HG03460 (cell line): ENCODE data around the gene TTC28.
"Not testable (repeated sequence)": the region's sequence is repeated elsewhere in the genome, so short reads cannot be mapped to it uniquely, and the experiment has no call there.

Experiments used
- ATAC-seq: cut with Tn5 transposase; IDR thresholded peaks from one replicate; pipeline ENCODE4 v1.9.1; 2021; ENCODE audit not compliant: unreplicated experiment

Gene TTC28

GRCh38 chr22:28491289-28491688 lies 188.4 kb downstream of the TTC28 start:
- ATAC-seq: not testable (repeated sequence)

- ATAC-seq: no peak
These were observed 190.8 kb downstream of the TTC28 start for GRCh38 chr22:28488825-28489224.

DNA sequence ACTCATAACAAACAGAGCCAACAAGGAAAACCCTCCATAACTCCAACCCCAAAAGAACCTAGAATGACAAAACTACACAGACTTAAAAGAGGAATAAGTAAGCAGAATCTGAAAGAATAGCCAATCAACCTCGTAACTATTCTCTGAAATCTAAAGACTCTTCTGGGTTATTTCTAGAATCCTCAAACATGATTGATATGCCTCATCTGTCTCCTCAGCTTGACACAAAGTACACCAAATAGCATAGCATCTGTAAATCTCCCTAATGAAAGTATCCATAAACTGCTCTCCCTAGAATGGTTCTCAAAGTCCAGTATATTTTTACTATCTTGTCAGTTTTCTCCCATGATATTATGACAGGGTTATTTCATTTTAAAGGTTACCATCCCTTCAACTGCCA lies 195.0 kb downstream of the TTC28 start:
- no peak for ATAC-seq

- no peak for ATAC-seq
These were observed 197.9 kb downstream of the TTC28 start for GRCh38 chr22:28481725-28482124.

- no peak for ATAC-seq
These were observed 199.5 kb downstream of the TTC28 start for GRCh38 chr22:28480000-28480715.

DNA sequence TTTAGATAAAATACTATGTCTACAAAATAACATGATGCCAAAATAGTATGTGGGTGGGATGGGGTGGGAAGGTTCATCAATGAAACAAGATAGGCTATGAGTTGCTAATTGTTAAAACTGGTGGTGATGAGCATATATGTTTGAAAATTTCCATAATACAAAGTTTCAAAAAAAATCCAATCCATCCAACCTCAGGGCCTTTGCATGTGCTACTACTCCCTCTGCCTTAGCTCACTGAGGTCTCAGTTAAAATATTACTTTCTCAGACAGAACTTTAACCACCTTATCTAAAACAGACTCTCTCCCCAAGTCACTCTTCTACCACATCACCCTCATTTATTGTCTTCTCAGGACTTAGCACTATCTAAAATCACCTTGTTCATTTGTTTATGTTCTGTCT lies 201.1 kb downstream of the TTC28 start:
- ATAC-seq: no peak

- ATAC-seq: no peak
These were observed 202.1 kb downstream of the TTC28 start for GRCh38 chr22:28477556-28477955.

GRCh38 chr22:28474330-28474729 lies 205.3 kb downstream of the TTC28 start:
- ATAC-seq: no peak

DNA sequence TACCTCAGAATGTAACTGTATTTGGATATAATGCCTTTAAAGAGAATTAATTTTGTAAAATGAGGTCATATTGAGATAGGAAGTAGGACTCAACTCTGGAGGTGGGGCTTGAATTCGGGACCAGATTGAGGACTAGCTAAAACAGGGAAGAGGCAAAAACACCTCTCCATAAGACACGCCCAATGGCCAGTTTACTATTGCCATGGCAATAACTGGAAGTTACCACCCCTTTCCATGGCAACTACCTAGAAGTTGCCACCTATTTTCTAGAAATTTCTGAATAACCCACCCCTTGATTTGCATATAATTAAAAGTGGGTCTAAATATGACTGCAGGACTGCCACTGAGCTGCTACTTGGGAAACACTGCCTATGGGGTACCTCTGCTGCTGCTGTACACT lies 206.4 kb downstream of the TTC28 start:
- no peak for ATAC-seq

DNA sequence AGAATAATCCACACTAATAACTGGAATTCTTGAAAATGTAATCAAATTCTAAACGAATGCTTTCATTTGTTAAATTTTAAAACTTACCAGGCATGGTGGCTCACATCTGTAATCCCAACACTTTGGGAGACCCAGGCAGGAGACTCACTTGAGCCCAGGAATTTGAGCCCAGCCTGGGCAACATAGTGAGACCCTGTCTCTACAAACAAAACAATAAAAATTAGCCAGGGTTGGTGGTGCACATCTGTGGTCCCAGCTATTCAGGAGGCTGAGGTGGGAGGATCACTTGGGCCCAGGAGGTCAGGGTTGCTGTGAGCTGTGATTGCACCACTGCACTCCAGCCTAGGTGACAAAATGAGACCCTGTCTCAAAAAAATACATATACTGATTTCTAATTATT lies 212.6 kb downstream of the TTC28 start:
- ATAC-seq: not testable (repeated sequence)

GRCh38 chr22:28466399-28466798 lies 213.2 kb downstream of the TTC28 start:
- no peak for ATAC-seq

DNA sequence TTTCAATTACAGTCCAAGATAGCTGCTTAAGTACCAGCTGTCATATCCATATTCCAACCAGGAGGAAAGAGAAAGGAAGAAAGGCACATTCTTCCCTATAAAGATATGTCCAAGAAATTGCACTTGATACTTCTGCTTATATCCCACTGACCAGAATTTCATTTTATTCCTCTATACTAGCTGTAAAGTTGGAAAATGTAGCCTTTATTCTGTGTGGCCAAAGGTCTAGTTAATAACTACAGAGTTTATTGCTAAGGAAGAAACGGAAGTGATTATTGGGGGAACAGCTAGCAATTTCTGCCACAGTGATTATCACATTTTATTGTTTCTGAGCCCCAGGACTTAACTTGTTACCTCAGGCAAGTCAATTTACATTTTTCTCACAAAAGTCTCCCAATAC lies 213.8 kb downstream of the TTC28 start:
- no peak for ATAC-seq

DNA sequence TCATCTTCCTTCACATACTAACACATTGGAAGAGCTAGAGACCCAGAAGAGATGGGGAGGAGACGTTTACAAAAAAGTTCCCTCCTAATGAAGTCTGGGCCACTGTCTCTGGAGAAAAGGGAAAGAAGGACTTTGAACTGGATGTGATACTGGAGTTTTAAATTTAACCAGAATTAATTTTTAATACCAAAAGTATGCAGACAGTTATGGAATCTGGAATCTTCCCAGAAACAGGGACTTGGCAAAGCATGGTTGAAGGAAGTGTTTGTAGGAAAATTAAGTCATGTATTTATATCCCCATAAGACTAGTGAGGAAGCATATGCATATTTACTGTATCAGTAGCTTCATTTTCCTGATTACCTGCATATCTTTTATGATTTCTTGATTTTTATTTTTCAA lies 215.5 kb downstream of the TTC28 start:
- no peak for ATAC-seq

DNA sequence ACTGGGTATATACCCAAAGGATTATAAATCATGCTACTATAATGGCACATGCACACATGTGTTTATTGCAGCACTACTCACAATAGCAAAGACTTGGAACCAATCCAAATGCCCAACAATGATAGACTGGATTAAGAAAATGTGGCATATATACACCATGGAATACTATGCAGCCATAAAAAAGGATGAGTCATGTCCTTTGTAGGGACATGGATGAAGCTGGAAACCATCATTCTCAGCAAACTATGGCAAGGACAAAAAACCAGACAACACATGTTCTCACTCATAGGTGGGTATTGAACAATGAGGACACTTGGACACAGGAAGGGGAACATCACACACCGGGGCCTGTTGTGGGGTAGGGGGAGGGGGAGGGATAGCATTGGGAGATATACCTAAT lies 216.2 kb downstream of the TTC28 start:
- ATAC-seq: not testable (repeated sequence)

- no peak for ATAC-seq
These were observed 216.7 kb downstream of the TTC28 start for GRCh38 chr22:28462901-28463300.

- ATAC-seq: no peak
These were observed 217.6 kb downstream of the TTC28 start for GRCh38 chr22:28462041-28462440.

DNA sequence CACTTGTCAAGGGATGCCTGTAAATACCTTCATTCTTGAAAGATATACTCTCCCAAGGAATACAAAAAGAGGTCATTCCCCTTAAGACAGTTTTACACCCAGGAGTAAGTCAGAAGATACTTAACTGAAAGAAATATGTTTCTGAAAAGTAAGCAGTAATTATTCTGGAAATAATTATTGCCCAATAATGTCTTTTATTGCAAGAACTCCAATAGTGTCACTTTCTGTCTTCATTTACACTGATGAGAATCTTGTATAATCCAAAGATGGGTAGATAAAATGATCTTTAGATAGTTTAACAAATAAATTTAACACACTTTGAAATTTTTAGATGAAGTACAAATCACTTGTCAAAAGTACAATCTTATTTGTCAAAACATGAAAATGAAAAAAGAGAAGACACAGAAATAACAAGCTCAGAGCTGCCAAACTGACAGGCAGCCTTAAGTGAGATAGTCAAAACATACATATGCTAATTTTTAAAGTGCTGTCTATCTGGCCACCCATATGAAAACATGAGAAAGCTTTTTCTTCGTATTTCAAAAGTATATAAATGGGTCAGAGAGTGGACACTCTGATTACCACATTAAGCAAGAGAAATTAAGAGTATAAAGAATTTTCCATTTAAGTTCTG lies 225.1 kb downstream of the TTC28 start:
- ATAC-seq: no peak

DNA sequence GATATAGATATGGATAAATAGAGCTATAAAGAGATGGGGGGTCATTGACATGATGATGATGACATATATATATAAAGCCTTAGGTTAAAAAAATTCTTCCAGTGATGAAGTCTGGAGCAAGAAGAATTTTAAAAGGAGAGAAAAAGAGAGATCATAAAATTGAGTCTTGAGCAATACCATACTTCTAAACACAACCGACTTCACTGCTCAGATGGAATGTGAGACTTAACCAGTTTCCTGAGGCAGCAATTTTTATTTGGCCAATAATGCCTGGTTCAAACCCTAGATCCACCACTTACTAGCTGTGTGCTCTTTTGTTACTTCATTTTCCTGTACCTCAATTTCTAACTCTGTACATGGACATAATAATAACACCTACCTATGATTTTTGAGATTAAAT lies 229.5 kb downstream of the TTC28 start:
- ATAC-seq: no peak

GRCh38 chr22:28449041-28449440 lies 230.6 kb downstream of the TTC28 start:
- no peak for ATAC-seq

- ATAC-seq: no peak
These were observed 231.0 kb downstream of the TTC28 start for GRCh38 chr22:28448625-28449024.

GRCh38 chr22:28444659-28445058 lies 235.0 kb downstream of the TTC28 start:
- no peak for ATAC-seq

DNA sequence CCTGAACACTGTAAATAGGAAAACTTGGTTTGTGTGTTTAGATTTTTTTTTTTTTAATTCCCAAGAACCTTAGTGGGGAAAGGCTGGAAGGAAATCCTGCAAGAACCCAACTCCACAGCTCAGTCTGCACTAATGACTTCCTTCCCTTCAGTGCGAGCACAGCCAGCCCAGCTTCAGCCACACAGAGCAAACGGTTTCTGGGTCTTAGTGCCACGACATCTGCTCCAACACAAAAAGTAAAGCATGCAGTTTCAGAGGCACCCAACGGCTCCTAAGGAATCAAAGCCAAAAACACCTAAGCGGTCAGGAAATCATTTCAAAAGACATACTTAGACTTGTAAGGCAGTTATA lies 236.1 kb downstream of the TTC28 start:
- ATAC-seq: no peak
